ENCODE measurements around the gene APOE. TPM values are rescaled to one million over a fixed set of nuclear protein-coding genes. Genes with fewer than 3 reads are reported as not detected.

The APOE gene
- total RNA-seq, 1 experiment from 2014 or later = 9.4 TPM

DNA sequence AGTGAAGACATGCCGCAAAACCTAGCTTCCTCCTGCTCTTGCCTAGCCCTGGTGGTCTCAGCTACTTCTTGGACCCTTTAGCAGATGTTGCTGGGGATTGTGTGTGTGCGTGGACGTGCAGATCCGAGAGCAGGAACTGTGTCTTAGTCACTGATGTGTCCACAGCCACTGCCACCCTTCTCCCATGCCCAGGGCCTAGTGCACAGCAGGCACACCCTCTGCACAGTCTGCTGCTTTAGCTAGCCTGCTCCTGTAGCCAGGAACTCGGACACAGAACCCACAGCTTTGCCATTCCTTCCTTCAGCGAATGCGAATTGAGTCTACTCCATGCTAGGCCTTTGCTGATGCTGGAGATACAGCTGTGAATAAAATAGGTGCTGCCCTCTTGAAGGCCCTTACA, 51.9 kb downstream of the APOE start:
- TF ChIP-seq EZH2 (IDR thresholded peaks at IDR 0.05; ENCODE audit: borderline replicate concordance, low read depth, low read length, poor library complexity, severe bottlenecking) = no peak
- TF ChIP-seq, protein P1, sequence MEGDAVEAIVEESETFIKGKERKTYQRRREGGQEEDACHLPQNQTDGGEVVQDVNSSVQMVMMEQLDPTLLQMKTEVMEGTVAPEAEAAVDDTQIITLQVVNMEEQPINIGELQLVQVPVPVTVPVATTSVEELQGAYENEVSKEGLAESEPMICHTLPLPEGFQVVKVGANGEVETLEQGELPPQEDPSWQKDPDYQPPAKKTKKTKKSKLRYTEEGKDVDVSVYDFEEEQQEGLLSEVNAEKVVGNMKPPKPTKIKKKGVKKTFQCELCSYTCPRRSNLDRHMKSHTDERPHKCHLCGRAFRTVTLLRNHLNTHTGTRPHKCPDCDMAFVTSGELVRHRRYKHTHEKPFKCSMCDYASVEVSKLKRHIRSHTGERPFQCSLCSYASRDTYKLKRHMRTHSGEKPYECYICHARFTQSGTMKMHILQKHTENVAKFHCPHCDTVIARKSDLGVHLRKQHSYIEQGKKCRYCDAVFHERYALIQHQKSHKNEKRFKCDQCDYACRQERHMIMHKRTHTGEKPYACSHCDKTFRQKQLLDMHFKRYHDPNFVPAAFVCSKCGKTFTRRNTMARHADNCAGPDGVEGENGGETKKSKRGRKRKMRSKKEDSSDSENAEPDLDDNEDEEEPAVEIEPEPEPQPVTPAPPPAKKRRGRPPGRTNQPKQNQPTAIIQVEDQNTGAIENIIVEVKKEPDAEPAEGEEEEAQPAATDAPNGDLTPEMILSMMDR (conservative IDR thresholded peaks at IDR 0.05; ENCODE audit: low read depth, low read length) = no peak
- DNase-seq (ENCODE audit: low spot score) = no peak
- Histone ChIP-seq H3K27ac (ENCODE audit: low read depth, low read length, poor library complexity, severe bottlenecking) (no peak overlapping the region), H3K9me3 (ENCODE audit: low read depth, low read length, poor library complexity, severe bottlenecking) (no peaks in the 10 kb centered on the region), H3K4me1 (ENCODE audit: insufficient read depth, low read length, poor library complexity, severe bottlenecking) (peaks cover 15% of the 10 kb centered on the region), H3K27me3 (replicated peaks; ENCODE audit: insufficient read depth, low read depth, low read length, poor library complexity) (no peaks in the 10 kb centered on the region), H3K36me3 (ENCODE audit: insufficient read depth, low read length, poor library complexity, severe bottlenecking) (peaks cover 5% of the 10 kb centered on the region), H3K4me3 (ENCODE audit: low read depth, low read length, poor library complexity, severe bottlenecking) (no peak overlapping the region)
- ChIA-PET CTCF (interaction anchor here (0.5 kb wide), 1 partner anchor 370 kb away, joined by 3 read pairs; no protein-coding TSS in a partner anchor), POLR2A (ENCODE audit: low non-redundant PET) (interaction anchor here (0.6 kb wide), 1 partner anchor 308 kb away, joined by 3 read pairs; no protein-coding TSS in a partner anchor)
- intact Hi-C loops (cut with micrococcal nuclease; ENCODE audit: unreplicated experiment) = loop anchor here (10.0 kb wide), 1 partner anchor 273 kb away; no protein-coding TSS in a partner anchor
- no TSS peak for BruUV-seq (replicated peaks)

DNA sequence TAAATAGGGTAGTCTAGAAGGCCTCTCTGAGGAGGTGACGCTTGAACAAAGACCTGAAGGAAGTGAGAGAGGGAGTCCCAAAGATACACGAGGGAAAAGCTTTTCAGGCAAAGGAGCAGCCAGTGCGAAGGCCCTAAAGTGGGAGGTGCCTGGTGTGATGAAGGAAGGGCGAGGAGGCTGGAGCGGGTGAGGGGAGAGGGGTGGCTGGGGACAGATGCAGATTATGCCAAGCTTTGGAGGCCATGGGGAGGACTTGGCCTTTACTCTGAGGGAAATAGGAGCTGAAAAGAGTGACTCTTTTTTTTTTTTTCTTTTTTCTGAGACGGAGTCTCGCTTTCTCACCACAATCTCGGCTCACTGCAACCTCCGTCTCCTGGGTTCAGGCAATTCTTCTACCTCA, 52.5 kb downstream of the APOE start:
- Histone ChIP-seq H3K4me3 (ENCODE audit: low read depth, low read length, poor library complexity, severe bottlenecking) (no peak overlapping the region), H3K9me3 (ENCODE audit: low read depth, low read length, poor library complexity, severe bottlenecking) (no peaks in the 10 kb centered on the region), H3K36me3 (ENCODE audit: insufficient read depth, low read length, poor library complexity, severe bottlenecking) (peaks cover 6% of the 10 kb centered on the region), H3K27me3 (replicated peaks; ENCODE audit: insufficient read depth, low read depth, low read length, poor library complexity) (no peaks in the 10 kb centered on the region), H3K27ac (ENCODE audit: low read depth, low read length, poor library complexity, severe bottlenecking) (no peak overlapping the region), H3K4me1 (ENCODE audit: insufficient read depth, low read length, poor library complexity, severe bottlenecking) (peaks cover 15% of the 10 kb centered on the region)
- DNase-seq (ENCODE audit: low spot score) = no peak
- intact Hi-C loops (cut with micrococcal nuclease; ENCODE audit: unreplicated experiment) = loop anchor here (10.0 kb wide), 1 partner anchor 273 kb away; no protein-coding TSS in a partner anchor
- ChIA-PET CTCF (no interaction called here), POLR2A (ENCODE audit: low non-redundant PET) (no interaction called here)
- no TSS peak for BruUV-seq (replicated peaks)
- no peak for TF ChIP-seq EZH2 (IDR thresholded peaks at IDR 0.05; ENCODE audit: borderline replicate concordance, low read depth, low read length, poor library complexity, severe bottlenecking)
- TF ChIP-seq, protein P1 (conservative IDR thresholded peaks at IDR 0.05; ENCODE audit: low read depth, low read length) = no peak

Other genes starting within 250 kb of the APOE start
- 2.5 and 2.9 TPM in 2 replicates for gene CEACAM19, start 234.3 kb upstream of the APOE start, total RNA-seq (2021)
- gene CEACAM16, start 206.6 kb upstream of the APOE start, total RNA-seq (2021) = not detected in 2 replicates
- gene BCL3, start 157.1 kb upstream of the APOE start, total RNA-seq (2021) = 6.6 and 9.9 TPM in 2 replicates
- not detected in 2 replicates for gene CBLC, start 127.9 kb upstream of the APOE start, total RNA-seq (2021)
- gene BCAM, start 96.7 kb upstream of the APOE start, total RNA-seq (2021) = 3.4 and 6.6 TPM in 2 replicates
- gene NECTIN2, start 59.5 kb upstream of the APOE start, total RNA-seq (2021) = 76.7 and 83.6 TPM in 2 replicates
- 205 and 234 TPM in 2 replicates for gene TOMM40, start 14.5 kb upstream of the APOE start, total RNA-seq (2021)
- gene APOC1, start 8.8 kb downstream of the APOE start, total RNA-seq (2021) = 2.3 and 5.5 TPM in 2 replicates
- gene APOC4, start 36.4 kb downstream of the APOE start, total RNA-seq (2021) = not detected in 2 replicates
- gene APOC2, start 40.3 kb downstream of the APOE start, total RNA-seq (2021) = not detected in 2 replicates
- gene CLPTM1, start 49.6 kb downstream of the APOE start, total RNA-seq (2021) = 135 and 138 TPM in 2 replicates
- 11.9 and 13.1 TPM in 2 replicates for gene RELB, start 95.7 kb downstream of the APOE start, total RNA-seq (2021)
- 104 and 109 TPM in 2 replicates for gene CLASRP, start 133.2 kb downstream of the APOE start, total RNA-seq (2021)
- gene ZNF296, start 170.7 kb downstream of the APOE start, total RNA-seq (2021) = 2.9 and 3.0 TPM in 2 replicates
- 34.0 and 34.5 TPM in 2 replicates for gene GEMIN7, start 173.5 kb downstream of the APOE start, total RNA-seq (2021)
- 33.6 and 34.0 TPM in 2 replicates for gene PPP1R37, start 187.4 kb downstream of the APOE start, total RNA-seq (2021)

Data from A673 (cell line).